SK-N-DZ (cell line): ENCODE measurements around the gene YBX3.

Experiments
- DNase-seq: peaks from one replicate; pipeline ENCODE4 v3.0.0-alpha.2; 2015; ENCODE audit warnings: low spot score

YBX3 gene

GRCh38 chr12:10722502-10722904 lies 620 bp downstream of the YBX3 start:
- no peak for DNase-seq

DNA sequence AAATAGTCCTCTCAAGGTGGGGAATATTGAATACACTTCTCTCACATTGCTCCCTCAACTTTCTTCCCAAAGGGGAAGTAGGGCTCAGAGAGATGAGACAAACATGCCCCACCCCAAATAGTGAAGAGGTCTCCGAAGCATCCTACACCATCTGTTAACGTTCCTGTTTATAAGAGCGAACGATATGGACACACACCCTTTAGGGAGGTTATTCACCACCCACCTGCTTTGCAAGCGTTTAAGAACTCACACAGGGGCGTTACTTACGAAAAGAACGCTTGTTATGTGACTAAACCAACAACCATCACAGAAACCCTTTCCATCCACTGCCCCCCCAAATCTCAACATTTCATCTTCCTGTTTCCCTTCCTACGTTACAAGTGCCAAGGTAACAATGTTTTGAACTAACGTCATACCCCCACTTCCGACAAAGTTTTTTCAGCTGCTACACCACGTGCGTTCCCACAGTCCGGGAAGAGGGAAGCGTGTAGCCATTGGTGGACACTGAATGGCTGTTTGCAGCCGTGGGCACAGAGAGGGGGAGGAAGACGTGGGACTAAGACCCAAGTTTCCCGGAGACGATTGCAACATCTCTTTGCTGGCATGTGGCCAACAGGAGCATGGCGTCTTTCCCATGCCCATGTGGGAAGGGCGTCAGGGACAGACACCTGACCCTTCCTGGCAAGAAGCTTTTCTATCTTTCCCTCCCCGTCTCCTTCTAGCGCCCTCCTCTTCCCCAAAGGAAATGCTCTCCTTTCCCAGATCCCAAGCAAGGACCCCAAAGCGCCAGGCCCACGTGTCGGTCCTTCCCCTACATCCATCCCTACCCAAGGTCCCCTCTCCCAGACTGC lies 1.2 kb downstream of the YBX3 start:
- DNase-seq = peak; percentile 63

DNA sequence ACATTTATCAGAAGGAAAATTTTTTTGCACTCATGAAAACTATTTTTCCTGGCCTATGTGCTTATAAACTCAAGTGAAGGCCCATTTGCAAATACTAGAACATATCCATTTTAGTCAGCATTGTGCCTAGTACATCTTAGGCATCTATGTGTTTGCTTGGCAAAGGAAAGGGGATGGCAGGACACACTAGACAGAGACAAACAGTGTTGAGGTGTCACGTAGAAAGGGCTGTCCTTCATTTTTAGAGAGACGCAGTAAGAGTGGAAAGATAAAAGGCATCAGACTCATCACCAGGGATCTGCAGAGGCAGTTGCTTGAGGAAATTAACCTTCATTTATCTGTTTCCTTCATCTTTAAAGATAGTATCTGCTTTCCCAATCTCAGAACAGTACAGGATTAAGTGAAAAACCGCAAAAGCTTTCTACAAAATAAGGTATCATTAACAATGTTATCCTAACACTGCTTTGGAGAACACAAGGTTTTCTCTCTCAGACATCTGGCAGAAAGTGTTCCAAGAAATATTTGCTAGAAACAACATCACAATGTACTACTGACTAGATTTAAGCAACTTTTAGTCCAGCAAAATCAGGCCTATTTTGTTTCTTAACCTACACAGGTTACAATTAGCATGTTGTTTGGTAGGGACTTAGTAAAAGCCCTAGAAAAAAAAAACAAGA lies 2.0 kb downstream of the YBX3 start:
- no peak for DNase-seq

GRCh38 chr12:10719482-10719881 lies 3.6 kb downstream of the YBX3 start:
- DNase-seq = no peak

- DNase-seq = no peak
Observed at GRCh38 chr12:10718279-10718821, 4.8 kb downstream of the YBX3 start.

DNA sequence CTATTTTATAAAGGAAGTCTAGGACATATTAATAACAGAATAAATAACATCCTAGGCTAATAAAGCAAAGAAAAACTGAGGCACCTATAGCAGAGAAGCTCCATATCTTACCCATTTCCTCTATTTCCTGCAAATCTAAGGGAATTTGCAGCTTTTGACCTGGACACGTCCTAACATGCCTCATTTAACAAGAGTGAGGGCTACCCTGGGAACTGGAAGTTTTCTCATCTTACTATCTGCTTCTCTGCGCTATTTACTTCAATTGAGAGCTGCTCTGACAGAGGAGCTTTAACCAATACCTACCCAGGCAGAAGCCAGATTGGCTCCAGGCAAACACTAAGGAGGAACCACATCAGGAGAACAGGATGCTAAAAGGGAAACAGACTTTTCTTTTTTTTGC lies 5.7 kb downstream of the YBX3 start:
- DNase-seq = no peak

DNA sequence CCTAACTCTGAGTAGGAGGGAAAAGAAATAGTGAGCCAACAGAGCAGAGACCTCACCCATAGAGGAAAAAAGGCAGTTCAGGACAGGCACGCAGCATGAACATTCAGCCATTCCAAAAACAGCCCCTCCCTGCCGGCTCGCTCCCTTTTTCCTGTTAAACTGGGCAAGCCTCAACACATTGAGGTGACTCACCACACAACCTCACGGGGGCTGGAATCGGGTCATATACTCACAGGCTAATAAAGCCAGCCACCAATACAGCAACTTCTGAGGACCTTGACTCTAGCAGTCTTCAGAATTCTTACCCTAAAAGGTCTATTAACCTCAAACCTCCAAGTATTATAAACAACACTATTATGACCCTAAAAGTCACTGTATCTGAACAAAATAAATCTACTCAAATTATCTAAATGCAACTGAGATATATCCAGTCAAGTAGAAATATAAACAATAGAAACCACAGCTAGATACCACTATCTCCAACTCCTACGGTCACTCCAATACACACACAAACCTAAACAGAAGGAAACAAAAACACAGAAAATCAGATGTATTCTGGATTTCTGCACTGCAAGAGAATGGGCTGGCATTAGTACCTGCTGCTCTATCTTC lies 6.3 kb downstream of the YBX3 start:
- DNase-seq = no peak

DNA sequence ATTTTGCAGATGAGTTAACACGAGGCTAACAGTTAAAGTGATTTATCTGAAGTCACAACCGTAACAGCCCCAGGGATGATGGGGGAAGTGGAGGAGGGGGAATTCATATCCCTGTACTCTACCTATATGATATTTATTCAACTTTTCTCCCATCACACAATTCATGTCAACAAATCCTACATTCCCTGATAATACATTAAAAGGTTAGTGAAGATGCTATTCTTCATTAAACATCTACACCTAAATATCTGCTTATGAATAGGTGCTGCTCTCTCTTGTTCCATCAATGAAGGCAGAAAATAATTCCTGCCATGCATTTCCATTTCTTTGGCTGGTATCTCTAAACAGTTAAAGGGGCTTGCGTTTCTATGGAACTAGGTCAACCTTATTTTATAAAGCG lies 6.8 kb downstream of the YBX3 start:
- DNase-seq = no peak

DNA sequence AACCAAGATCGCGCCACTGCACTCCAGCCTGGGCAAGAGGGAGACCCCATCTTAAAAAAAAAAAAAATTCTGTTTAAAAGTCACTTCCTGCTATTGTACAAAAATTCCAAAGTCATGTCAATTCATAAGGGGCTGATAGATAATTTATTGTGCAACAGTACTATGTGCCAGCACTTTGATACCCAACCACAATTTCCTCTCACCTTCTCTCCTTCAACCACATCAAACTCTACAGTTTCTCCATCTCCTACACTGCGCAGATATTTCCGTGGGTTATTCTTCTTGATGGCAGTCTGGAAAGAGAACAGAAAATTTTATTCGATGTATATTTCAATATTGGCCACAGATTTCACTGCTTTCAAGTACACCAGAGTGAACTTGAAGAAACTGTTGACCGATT lies 7.6 kb downstream of the YBX3 start:
- DNase-seq = no peak

- DNase-seq = no peak
Observed at GRCh38 chr12:10709808-10710207, 13.3 kb downstream of the YBX3 start.

DNA sequence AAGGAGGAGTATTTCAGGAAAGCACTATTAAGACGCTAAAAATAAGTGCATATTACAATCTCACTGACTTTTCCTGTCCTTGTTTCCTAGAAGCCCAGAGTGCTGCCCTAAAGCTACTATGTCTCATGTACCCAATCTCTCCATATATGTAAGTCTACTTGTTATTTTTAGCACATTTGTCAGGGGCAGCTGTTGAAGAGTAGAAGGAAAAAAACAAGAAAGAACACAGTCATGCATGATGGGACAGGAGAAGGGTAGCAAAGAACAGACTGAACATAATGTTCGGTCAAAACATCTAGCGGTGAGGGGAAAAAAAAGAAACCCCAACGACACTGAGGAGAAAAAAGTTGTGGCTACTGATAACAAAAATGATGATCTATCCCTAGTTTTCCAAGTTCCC lies 14.3 kb downstream of the YBX3 start:
- no peak for DNase-seq

DNA sequence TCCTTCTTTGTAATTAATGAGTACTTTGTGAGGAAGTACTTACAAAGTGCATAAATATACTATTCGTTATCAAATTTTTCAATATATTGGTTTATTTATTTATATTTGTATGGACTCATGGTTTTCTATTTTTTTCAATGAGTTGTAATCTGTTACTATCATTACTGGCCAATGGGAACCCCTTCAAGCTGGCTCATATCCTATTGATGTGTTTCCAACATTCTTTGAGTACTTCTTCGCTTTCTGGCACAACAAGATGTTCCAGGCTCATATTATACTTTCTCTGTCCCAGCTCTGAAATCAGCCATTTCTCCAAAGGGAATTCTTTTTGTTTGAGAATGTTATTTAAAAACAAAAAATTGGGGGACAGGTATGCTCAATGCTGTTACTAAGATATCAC lies 17.5 kb downstream of the YBX3 start:
- no peak for DNase-seq

GRCh38 chr12:10701843-10702242 lies 21.3 kb downstream of the YBX3 start:
- DNase-seq = no peak

DNA sequence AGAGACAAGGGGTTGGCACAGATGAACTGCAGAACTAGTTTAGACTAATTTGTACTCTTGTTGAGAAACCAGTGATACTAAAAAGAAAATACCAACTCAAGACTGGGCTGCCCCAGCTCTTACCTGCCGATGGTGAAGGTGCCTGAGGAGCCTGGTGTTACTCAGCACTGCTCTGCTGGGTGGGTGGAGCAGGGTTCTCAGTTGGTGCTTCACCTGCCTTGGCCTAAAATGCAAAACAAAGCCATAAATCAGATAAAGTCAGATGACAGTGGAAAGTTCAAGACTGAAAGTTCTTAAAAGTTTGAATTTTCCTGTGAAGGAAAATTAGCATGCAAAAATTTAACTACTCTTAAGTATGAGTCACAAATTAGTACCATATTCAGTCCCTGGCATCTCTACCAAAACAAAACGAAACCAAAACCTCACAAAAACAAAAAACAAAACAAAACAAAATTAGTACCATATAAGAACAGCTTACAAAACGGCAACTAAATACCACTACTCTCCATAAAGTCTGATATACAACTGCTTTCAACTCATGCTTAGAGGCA lies 21.9 kb downstream of the YBX3 start:
- DNase-seq = no peak

- DNase-seq = no peak
Observed at GRCh38 chr12:10700581-10700980, 22.5 kb downstream of the YBX3 start.

- DNase-seq = no peak
Observed at GRCh38 chr12:10697862-10698261, 25.3 kb downstream of the YBX3 start.

DNA sequence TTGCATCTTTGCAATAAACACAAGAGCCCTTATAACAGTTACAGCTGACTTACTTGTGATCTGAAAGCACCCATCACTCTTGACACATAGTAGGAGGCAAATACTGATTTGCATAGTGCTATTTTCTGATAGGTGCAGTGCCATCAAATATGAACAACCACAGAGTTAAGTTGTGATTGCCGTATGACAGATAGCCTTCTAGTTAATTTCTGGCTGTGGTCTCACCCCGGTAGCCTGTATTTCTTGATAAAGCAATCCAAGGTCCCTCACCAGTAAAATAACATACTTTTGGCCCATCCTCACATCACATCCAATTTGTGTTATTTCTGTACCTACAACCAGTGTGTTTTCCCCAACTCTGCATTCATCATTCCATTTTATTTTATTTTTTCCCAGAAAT lies 26.0 kb downstream of the YBX3 start:
- no peak for DNase-seq

- no peak for DNase-seq
Observed at GRCh38 chr12:10690906-10691305, 32.2 kb downstream of the YBX3 start.

GRCh38 chr12:10689146-10689545 lies 34.0 kb downstream of the YBX3 start:
- no peak for DNase-seq

DNA sequence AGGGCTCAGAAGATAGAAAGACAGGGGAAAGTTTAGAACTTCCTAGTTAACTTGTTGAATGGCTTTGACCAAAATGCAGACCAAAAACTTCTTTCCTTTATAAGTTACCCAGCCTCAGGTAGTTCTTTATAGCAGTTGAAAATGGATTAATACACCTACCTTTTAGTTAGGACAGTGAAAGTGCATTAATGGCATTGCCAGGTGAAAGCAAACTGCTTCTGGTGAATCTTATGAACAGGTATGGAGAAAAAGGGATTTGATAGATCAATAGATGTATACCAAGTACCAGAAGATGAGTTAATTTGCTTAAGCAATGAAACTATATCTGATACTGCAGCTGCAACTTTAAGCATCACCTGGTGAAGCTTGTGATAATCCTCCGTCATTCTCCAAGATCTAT lies 35.1 kb downstream of the YBX3 start:
- no peak for DNase-seq

- peak; percentile 14 for DNase-seq
Observed at GRCh38 chr12:10673659-10674384, 49.3 kb downstream of the YBX3 start, which contains the start of gene STYK1. Gene STYK1 (minus strand): TSS chr12:10674052. CDS start chr12:10634618, 39,434 bp downstream.
